CD14-positive monocyte (primary cell): Measurements from ENCODE around the gene CENPV. TPM values are rescaled to one million over a fixed set of nuclear protein-coding genes. Genes with fewer than 3 reads are reported as not detected.

Experiments used
- DNase-seq, 3 donors: peaks; one replicate each; pipeline ENCODE4 v3.0.0-alpha.2; 2011 to 2022
- H2AFZ ChIP-seq: 2 replicates; pipeline ENCODE4 v1.6.0; 2012; ENCODE audit warnings: mild to moderate bottlenecking, low read depth, low read length, inconsistent platforms; ENCODE audit not compliant: insufficient read depth, poor library complexity, severe bottlenecking
- H3K27ac ChIP-seq, 2 donors: 1 replicate in 1 of 2; 2 replicates in 1 of 2; pipeline ENCODE4 v1.5.1; 2012 to 2013; ENCODE audit warnings: low read length in 2 of 2, control low read depth in 1 of 2, inconsistent platforms in 1 of 2, low read depth in 1 of 2, mild to moderate bottlenecking in 1 of 2
- H3K27me3 ChIP-seq, 2 donors: one replicate each; pipeline versions ENCODE4 v1.6.0 to v1.6.1; 2011 to 2013; ENCODE audit warnings: low read length in 2 of 2; ENCODE audit not compliant: control insufficient read depth in 2 of 2, insufficient read depth in 2 of 2
- H3K36me3 ChIP-seq, 2 donors: replicated peaks in 1 of 2; 1 replicate in 1 of 2; 2 replicates in 1 of 2; pipeline versions ENCODE4 v1.5.1 to v1.6.1; 2012 to 2013; ENCODE audit warnings: low read length in 2 of 2, control low read depth in 1 of 2, inconsistent platforms in 1 of 2, mild to moderate bottlenecking in 1 of 2; ENCODE audit not compliant: insufficient read depth in 2 of 2, control insufficient read depth in 1 of 2
- H3K4me1 ChIP-seq, 2 donors: 1 replicate in 1 of 2; 2 replicates in 1 of 2; pipeline versions ENCODE4 v1.5.1 to v1.6.1; 2012 to 2013; ENCODE audit warnings: low read length in 2 of 2, control low read depth in 1 of 2, inconsistent platforms in 1 of 2, mild to moderate bottlenecking in 1 of 2, moderate library complexity in 1 of 2; ENCODE audit not compliant: insufficient read depth in 2 of 2, control insufficient read depth in 1 of 2
- H3K4me2 ChIP-seq: replicated peaks from 2 replicates; pipeline ENCODE3; 2012; ENCODE audit warnings: low read length, moderate library complexity, mild to moderate bottlenecking; ENCODE audit not compliant: poor library complexity, severe bottlenecking; ENCODE audit errors: extremely low read depth
- H3K4me3 ChIP-seq, 3 experiments: fragments of 200-600 bp in 1 of 3; sonication (generic) in 1 of 3; replicated peaks in 1 of 3; 1 replicate in 2 of 3; 2 replicates in 1 of 3; pipeline ENCODE4 v1.5.1; 2011 to 2013; ENCODE audit warnings: low read length in 3 of 3, mild to moderate bottlenecking in 3 of 3, control low read depth in 2 of 3, low read depth in 2 of 3, inconsistent platforms in 1 of 3, moderate library complexity in 1 of 3
- H3K79me2 ChIP-seq: 2 replicates; pipeline ENCODE4 v1.6.0; 2012; ENCODE audit warnings: mild to moderate bottlenecking, control low read depth, inconsistent platforms, low read length, moderate library complexity; ENCODE audit not compliant: insufficient read depth
- H3K9ac ChIP-seq: 2 replicates; pipeline ENCODE4 v1.6.0; 2017; ENCODE audit warnings: low read length, mild to moderate bottlenecking; ENCODE audit not compliant: insufficient read depth, poor library complexity, severe bottlenecking
- H3K9me3 ChIP-seq, 2 donors: replicated peaks in 1 of 2; 1 replicate in 1 of 2; 2 replicates in 1 of 2; pipeline versions ENCODE4 v1.5.1 to v1.6.1; 2012 to 2013; ENCODE audit warnings: low read length in 2 of 2, control low read depth in 1 of 2; ENCODE audit not compliant: control insufficient read depth in 1 of 2, insufficient read depth in 1 of 2
- H4K20me1 ChIP-seq: 2 replicates; pipeline ENCODE4 v1.6.0; 2012; ENCODE audit warnings: mild to moderate bottlenecking, low read length, control low read depth, moderate library complexity; ENCODE audit not compliant: insufficient read depth
- H3K27ac Mint-ChIP-seq, 7 donors: one replicate each; pipeline ENCODE4 v1.8.0; 2020; ENCODE audit warnings: mild to moderate bottlenecking in 7 of 7, mixed read lengths in 7 of 7, moderate library complexity in 6 of 7, inconsistent platforms in 2 of 7
- H3K27me3 Mint-ChIP-seq, 3 donors: one replicate each; pipeline ENCODE4 v1.8.0; 2021 to 2022; ENCODE audit warnings: low read depth in 3 of 3, mild to moderate bottlenecking in 3 of 3, mixed read lengths in 3 of 3, moderate library complexity in 3 of 3, inconsistent platforms in 1 of 3
- H3K36me3 Mint-ChIP-seq, 2 donors: one replicate each; pipeline ENCODE4 v1.8.0; 2020; ENCODE audit warnings: mixed read lengths in 2 of 2, inconsistent platforms in 1 of 2, mild to moderate bottlenecking in 1 of 2
- H3K4me1 Mint-ChIP-seq: one replicate; pipeline ENCODE4 v1.8.0; 2020; ENCODE audit warnings: mild to moderate bottlenecking, mixed read lengths
- H3K4me3 Mint-ChIP-seq, 2 donors: one replicate each; pipeline ENCODE4 v1.8.0; 2020; ENCODE audit warnings: mild to moderate bottlenecking in 2 of 2, mixed read lengths in 2 of 2, moderate library complexity in 1 of 2
- H3K9me3 Mint-ChIP-seq, 7 donors: one replicate each; pipeline ENCODE4 v1.8.0; 2020 to 2022; ENCODE audit warnings: mixed read lengths in 7 of 7, mild to moderate bottlenecking in 6 of 7, moderate library complexity in 6 of 7, inconsistent platforms in 2 of 7
- WGBS: methylation state at CpG from one replicate; pipeline ENCODE4 v1.1.5; 2013; ENCODE audit warnings: missing lambda C conversion rate; ENCODE audit not compliant: insufficient coverage; 5-methylcytosine and 5-hydroxymethylcytosine counted together
- intact Hi-C, 2 donors: fragments of 100-400 bp; cut with micrococcal nuclease; formaldehyde crosslinking; loops; one replicate each; pipeline versions ENCODE4 v1.15.0 to v1.15.1; 2023
- polyA plus RNA-seq, 3 donors: library from polyadenylated mRNA; depleted of rRNA in 1 of 3; unstranded in 2 of 3; stranded (reverse) in 1 of 3; fragments of 300-500 nt in 2 of 3; fragments of >200 nt in 1 of 3; fragmentation: Illumina TruSeq in 2 of 3; gene quantifications; 1 replicate in 2 of 3; 2 replicates in 1 of 3; pipeline ENCODE4 v1.2.3, GENCODE V29; 2012 to 2021
- TF ChIP-seq, protein P1 (sequence below): fragments of 200-600 bp; IDR thresholded peaks from one replicate; pipeline ENCODE4 v1.8.0; 2022; ENCODE audit warnings: antibody characterized with exemption, mild to moderate bottlenecking

CENPV gene
- polyA plus RNA-seq, 3 donors, result 0.50 to 1.1 (median 0.80) TPM

DNA sequence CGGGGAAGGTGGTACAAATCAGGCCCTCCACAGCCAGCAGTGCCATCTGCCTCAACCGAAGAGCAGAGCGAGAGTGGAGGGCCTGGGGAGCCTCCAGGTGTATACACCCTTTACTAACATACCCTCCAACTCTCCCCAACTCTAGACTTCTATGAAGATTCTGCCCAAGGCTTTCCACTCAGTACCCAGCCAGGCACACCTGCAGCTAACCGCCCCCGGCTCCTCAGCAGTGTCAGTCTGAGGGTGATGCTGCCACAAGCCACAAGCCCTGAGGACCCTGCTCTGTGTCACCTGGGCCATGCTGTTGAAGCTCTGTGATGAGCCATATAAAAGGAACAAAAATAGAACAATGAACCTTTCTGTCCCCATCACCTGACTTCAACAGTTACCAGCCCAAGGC lies 3.8 kb downstream of the CENPV start:
- H3K4me1 ChIP-seq, result peaks cover 15 to 18% of the 10 kb centered on the region in 2 donors
- H2AFZ ChIP-seq, result no peak overlapping the region
- TF ChIP-seq, protein P1, sequence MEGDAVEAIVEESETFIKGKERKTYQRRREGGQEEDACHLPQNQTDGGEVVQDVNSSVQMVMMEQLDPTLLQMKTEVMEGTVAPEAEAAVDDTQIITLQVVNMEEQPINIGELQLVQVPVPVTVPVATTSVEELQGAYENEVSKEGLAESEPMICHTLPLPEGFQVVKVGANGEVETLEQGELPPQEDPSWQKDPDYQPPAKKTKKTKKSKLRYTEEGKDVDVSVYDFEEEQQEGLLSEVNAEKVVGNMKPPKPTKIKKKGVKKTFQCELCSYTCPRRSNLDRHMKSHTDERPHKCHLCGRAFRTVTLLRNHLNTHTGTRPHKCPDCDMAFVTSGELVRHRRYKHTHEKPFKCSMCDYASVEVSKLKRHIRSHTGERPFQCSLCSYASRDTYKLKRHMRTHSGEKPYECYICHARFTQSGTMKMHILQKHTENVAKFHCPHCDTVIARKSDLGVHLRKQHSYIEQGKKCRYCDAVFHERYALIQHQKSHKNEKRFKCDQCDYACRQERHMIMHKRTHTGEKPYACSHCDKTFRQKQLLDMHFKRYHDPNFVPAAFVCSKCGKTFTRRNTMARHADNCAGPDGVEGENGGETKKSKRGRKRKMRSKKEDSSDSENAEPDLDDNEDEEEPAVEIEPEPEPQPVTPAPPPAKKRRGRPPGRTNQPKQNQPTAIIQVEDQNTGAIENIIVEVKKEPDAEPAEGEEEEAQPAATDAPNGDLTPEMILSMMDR, result no peak
- no peaks in the 10 kb centered on the region for H4K20me1 ChIP-seq
- no peaks in the 10 kb centered on the region for H3K36me3 ChIP-seq
- H3K27me3 Mint-ChIP-seq, result peaks cover 28 to 35% (median 33%) of the 10 kb centered on the region in 3 donors
- intact Hi-C loops, result no loop called here
- 97% methylated on average over 4 of the region's 5 CpGs for WGBS
- H3K9me3 ChIP-seq, result no peaks in the 10 kb centered on the region
- no peak overlapping the region for H3K4me2 ChIP-seq
- no peak for DNase-seq
- H3K27ac Mint-ChIP-seq, result no peak overlapping the region
- no peaks in the 10 kb centered on the region for H3K79me2 ChIP-seq
- H3K4me1 Mint-ChIP-seq, result peaks cover 17% of the 10 kb centered on the region
- H3K4me3 Mint-ChIP-seq, result no peak overlapping the region
- peaks cover 21 to 32% of the 10 kb centered on the region in 2 donors for H3K27me3 ChIP-seq
- no peak overlapping the region for H3K9ac ChIP-seq
- peaks cover 8 to 15% of the 10 kb centered on the region in 2 donors for H3K36me3 Mint-ChIP-seq
- no peak overlapping the region for H3K27ac ChIP-seq
- H3K4me3 ChIP-seq, result no peak overlapping the region
- H3K9me3 Mint-ChIP-seq, result peaks cover 0 to 6% (median 3%) of the 10 kb centered on the region in 7 donors

- H3K27me3 Mint-ChIP-seq, result peaks cover 20 to 26% (median 25%) of the 10 kb centered on the region in 3 donors
- H4K20me1 ChIP-seq, result no peaks in the 10 kb centered on the region
- peaks cover 12% of the 10 kb centered on the region for H3K4me1 Mint-ChIP-seq
- H3K9ac ChIP-seq, result no peak overlapping the region
- WGBS, result 95% methylated on average over 6 of the region's 6 CpGs
- peaks cover 12 to 17% of the 10 kb centered on the region in 2 donors for H3K36me3 Mint-ChIP-seq
- no peak overlapping the region for H3K27ac Mint-ChIP-seq
- no peaks in the 10 kb centered on the region for H3K9me3 ChIP-seq
- H3K27me3 ChIP-seq, result peaks cover 18 to 24% of the 10 kb centered on the region in 2 donors
- H3K4me3 ChIP-seq, result no peak overlapping the region
- H3K9me3 Mint-ChIP-seq, result peaks cover 0 to 6% (median 0%) of the 10 kb centered on the region in 7 donors
- no peak overlapping the region for H3K27ac ChIP-seq
- TF ChIP-seq, protein P1, result no peak
- H3K36me3 ChIP-seq, result no peaks in the 10 kb centered on the region
- no peak overlapping the region for H3K4me3 Mint-ChIP-seq
- H2AFZ ChIP-seq, result no peak overlapping the region
- no peak overlapping the region for H3K4me2 ChIP-seq
- intact Hi-C loops, result no loop called here
- no peak for DNase-seq
- H3K79me2 ChIP-seq, result no peaks in the 10 kb centered on the region
- peaks cover 13 to 16% of the 10 kb centered on the region in 2 donors for H3K4me1 ChIP-seq
These were observed 4.7 kb downstream of the CENPV start for GRCh38 chr17:16348586-16348985.
